Mesothelial cell of epicardium (in vitro differentiated cells): Measurements from ENCODE around the gene PCK1. TPM values are rescaled to one million over a fixed set of nuclear protein-coding genes. Genes with fewer than 3 reads are reported as not detected.

Source experiments
- DNase-seq, 2 experiments: peaks; one replicate each; pipeline ENCODE4 v3.0.0; 2021; ENCODE audit warnings: low spot score in 2 of 2; ENCODE audit not compliant: unreplicated experiment in 2 of 2
- H3K27ac Mint-ChIP-seq: 2 replicates; pipeline ENCODE4 v1.8.0; 2021; ENCODE audit warnings: mixed read lengths
- H3K27me3 Mint-ChIP-seq: 2 replicates; pipeline ENCODE4 v1.8.0; 2021; ENCODE audit warnings: low read depth, mixed read lengths
- H3K36me3 Mint-ChIP-seq: 2 replicates; pipeline ENCODE4 v1.8.0; 2021; ENCODE audit warnings: mixed read lengths
- H3K4me1 Mint-ChIP-seq: 2 replicates; pipeline ENCODE4 v1.8.0; 2021; ENCODE audit warnings: mixed read lengths
- H3K4me3 Mint-ChIP-seq: 2 replicates; pipeline ENCODE4 v1.8.0; 2021; ENCODE audit warnings: mild to moderate bottlenecking, moderate library complexity, mixed read lengths
- H3K9me3 Mint-ChIP-seq: 2 replicates; pipeline ENCODE4 v1.8.0; 2021; ENCODE audit warnings: mixed read lengths
- CTCF ChIP-seq: fragments of 200-600 bp; sonication (generic); IDR thresholded peaks from one replicate; pipeline ENCODE4 v1.5.0; 2021; ENCODE audit warnings: antibody characterized with exemption; ENCODE audit not compliant: unreplicated experiment
- total RNA-seq: library from RNA; stranded (reverse); gene quantifications from 3 replicates; pipeline ENCODE4 v1.2.1, GENCODE V29; 2021

The PCK1 gene
- total RNA-seq, 1 donor from 2014 or later = not detected

GRCh38 chr20:57617079-57617795 is 56.3 kb downstream of the PCK1 start:
- no peak for DNase-seq
- peaks cover 48% of the 10 kb centered on the region for H3K27me3 Mint-ChIP-seq
- H3K36me3 Mint-ChIP-seq = no peaks in the 10 kb centered on the region
- H3K4me3 Mint-ChIP-seq = no peak overlapping the region
- no peaks in the 10 kb centered on the region for H3K4me1 Mint-ChIP-seq
- no peak for TF ChIP-seq CTCF
- H3K27ac Mint-ChIP-seq = no peak overlapping the region
- H3K9me3 Mint-ChIP-seq = no peaks in the 10 kb centered on the region

Other genes with a start within 250 kb of the PCK1 start
- not detected in 3 replicates for gene SPO11, start 231.3 kb upstream of the PCK1 start, total RNA-seq
- 44.3 to 45.2 TPM (median 44.4 TPM) in 3 replicates for gene RAE1, start 209.9 kb upstream of the PCK1 start, total RNA-seq
- 23.8 to 25.6 TPM (median 25.3 TPM) in 3 replicates for gene RBM38, start 169.7 kb upstream of the PCK1 start, total RNA-seq
- 0.23 to 0.33 TPM (median 0.27 TPM) in 3 replicates for gene CTCFL, start 36.0 kb upstream of the PCK1 start, total RNA-seq
- not detected in 3 replicates for gene ZBP1, start 59.3 kb downstream of the PCK1 start, total RNA-seq
- gene PMEPA1, start 148.9 kb downstream of the PCK1 start, total RNA-seq = 39.7 to 40.7 TPM (median 39.9 TPM) in 3 replicates